Adrenal gland (tissue), 12 donors: ENCODE data around the gene MTMR10. TPM values are rescaled to one million over a fixed set of nuclear protein-coding genes. Genes with fewer than 3 reads are reported as not detected.

Source experiments
- DNase-seq, 7 donors: peaks; one replicate each; pipeline ENCODE4 v3.0.0-alpha.2; 2019 to 2020
- H3K27ac ChIP-seq, 5 donors: fragments of 200-600 bp; sonication (generic) in 4 of 5; 1 replicate in 3 of 5; 2 replicates in 2 of 5; pipeline versions ENCODE4 v1.5.1 to v1.8.0; 2016 to 2020; ENCODE audit warnings: mild to moderate bottlenecking in 1 of 5
- H3K27me3 ChIP-seq: fragments of 200-600 bp; 2 replicates; pipeline ENCODE4 v1.8.0; 2021
- H3K36me3 ChIP-seq, 2 donors: fragments of 200-600 bp; replicated peaks in 1 of 2; 1 replicate in 1 of 2; 2 replicates in 1 of 2; pipeline versions ENCODE4 v1.5.1 to v1.8.0; 2018 to 2022
- H3K4me1 ChIP-seq, 2 donors: fragments of 200-600 bp; replicated peaks in 1 of 2; 1 replicate in 1 of 2; 2 replicates in 1 of 2; pipeline versions ENCODE4 v1.5.1 to v1.8.0; 2018 to 2021
- H3K4me3 ChIP-seq, 4 donors: fragments of 200-600 bp; sonication (generic) in 3 of 4; one replicate each; pipeline ENCODE4 v1.5.1; 2016 to 2018
- H3K9me3 ChIP-seq, 3 donors: fragments of 200-600 bp; sonication (generic) in 1 of 3; replicated peaks in 1 of 3; 1 replicate in 2 of 3; 2 replicates in 1 of 3; pipeline versions ENCODE4 v1.5.1 to v1.8.0; 2016 to 2021
- POLR2A ChIP-seq, 2 donors: fragments of 450-650 bp; IDR thresholded peaks; one replicate each; pipeline ENCODE4 v1.6.1; 2017; ENCODE audit warnings: antibody characterized with exemption in 2 of 2, mild to moderate bottlenecking in 2 of 2, moderate library complexity in 1 of 2
- WGBS, 4 donors: extraction: QIAGEN DNeasy Blood & Tissue Kit in 2 of 4; methylation state at CpG; one replicate each; pipeline versions ENCODE4 v1.1.5 to v1.1.7; 2013 to 2017; 5-methylcytosine and 5-hydroxymethylcytosine counted together
- intact Hi-C, 2 donors: fragments of 100-400 bp; cut with DNase I; formaldehyde crosslinking; loops; one replicate each; pipeline versions ENCODE4 v1.14.1 to v1.15.0; 2022 to 2023
- polyA plus RNA-seq, 3 donors: library from polyadenylated mRNA; stranded (reverse); fragments of 200-250 nt in 2 of 3; fragments of 350-450 nt in 1 of 3; fragmentation: Illumina TruSeq in 1 of 3; extraction: RNeasy Lipid Tissue Mini Kit (QIAGEN cat#74804) in 1 of 3; gene quantifications; one replicate each; pipeline ENCODE4 v1.2.3, GENCODE V29; 2013 to 2014
- total RNA-seq, 9 donors: library from RNA; depleted of rRNA in 4 of 9; stranded (reverse); fragments of >200 nt in 4 of 9; fragments of 120-200 nt in 1 of 9; fragmentation: NEBNext Ultra II Directional in 1 of 9; extraction: Animal tissue kit (Norgen Biotek cat#: 25700) in 1 of 9; gene quantifications; one replicate each; pipeline versions ENCODE4 v1.1.0 to v1.2.4, GENCODE V29; 2013 to 2023
- TF ChIP-seq, protein P1 (sequence below), 6 experiments: fragments of 450-650 bp in 4 of 6; fragments of 200-600 bp in 2 of 6; sonication (generic) in 1 of 6; IDR thresholded peaks; 1 replicate in 5 of 6; 2 replicates in 1 of 6; pipeline versions ENCODE4 v1.5.1 to v1.8.0; 2016 to 2021; ENCODE audit warnings: antibody characterized with exemption in 6 of 6, mild to moderate bottlenecking in 2 of 6, moderate library complexity in 1 of 6
- donor health status: healthy with polysubstance abuse.
- donor health status: Bipolar disorder and iron deficiency.
- donor health status: DM: yes; HTN: yes; CAD: no.
- donor health status: DM: no; HTN: no; CAD: no.
- donor health status: DM: no; HTN: no; CAD: no.
- donor health status: DM: yes; HTN: yes; CAD: no.

MTMR10 gene
- total and polyA plus RNA-seq, 12 donors, result 9.2 to 42.7 (median 21.5) TPM

DNA sequence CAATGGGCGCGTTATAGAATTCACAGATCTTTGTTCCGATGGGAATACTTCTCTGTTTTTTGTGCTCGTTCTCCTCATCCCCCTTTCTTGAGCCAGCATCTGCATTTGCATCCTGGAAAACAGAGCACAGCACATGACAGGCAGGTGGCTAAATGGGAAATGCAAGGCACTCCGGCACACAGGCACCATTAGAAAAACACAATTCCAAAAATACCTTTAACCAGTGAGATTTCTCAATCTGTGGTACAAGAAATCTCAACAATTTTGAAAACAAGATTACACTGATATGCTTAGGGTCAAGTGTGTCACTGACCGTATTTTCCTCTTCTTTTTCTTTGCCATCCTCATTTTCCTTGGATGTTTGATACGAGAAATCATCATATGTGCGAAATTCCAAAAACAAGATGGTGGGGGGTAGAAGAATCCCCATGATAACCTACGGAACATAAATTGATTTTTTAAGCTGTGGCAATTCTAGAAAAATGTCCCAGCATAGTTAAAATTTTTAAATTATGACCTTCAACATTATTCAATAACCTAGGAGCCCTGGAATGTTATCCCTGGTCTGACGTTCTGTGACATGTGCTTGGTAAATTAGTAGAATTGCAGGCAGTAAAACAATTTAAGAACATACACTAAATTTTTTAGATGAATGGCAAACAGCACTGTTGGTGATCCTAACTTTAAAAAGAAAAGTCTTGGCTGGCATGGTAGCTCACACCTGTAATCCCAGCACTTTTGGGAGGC is 46.5 kb upstream of the MTMR10 start:
- WGBS, 4 donors, result 86 to 90% (median 89%) methylated on average over 10 of the region's 10 CpGs
- H3K9me3 ChIP-seq, result no peaks in the 10 kb centered on the region
- TF ChIP-seq POLR2A (IDR thresholded peaks at IDR 0.05), result no peak
- TF ChIP-seq, protein P1, sequence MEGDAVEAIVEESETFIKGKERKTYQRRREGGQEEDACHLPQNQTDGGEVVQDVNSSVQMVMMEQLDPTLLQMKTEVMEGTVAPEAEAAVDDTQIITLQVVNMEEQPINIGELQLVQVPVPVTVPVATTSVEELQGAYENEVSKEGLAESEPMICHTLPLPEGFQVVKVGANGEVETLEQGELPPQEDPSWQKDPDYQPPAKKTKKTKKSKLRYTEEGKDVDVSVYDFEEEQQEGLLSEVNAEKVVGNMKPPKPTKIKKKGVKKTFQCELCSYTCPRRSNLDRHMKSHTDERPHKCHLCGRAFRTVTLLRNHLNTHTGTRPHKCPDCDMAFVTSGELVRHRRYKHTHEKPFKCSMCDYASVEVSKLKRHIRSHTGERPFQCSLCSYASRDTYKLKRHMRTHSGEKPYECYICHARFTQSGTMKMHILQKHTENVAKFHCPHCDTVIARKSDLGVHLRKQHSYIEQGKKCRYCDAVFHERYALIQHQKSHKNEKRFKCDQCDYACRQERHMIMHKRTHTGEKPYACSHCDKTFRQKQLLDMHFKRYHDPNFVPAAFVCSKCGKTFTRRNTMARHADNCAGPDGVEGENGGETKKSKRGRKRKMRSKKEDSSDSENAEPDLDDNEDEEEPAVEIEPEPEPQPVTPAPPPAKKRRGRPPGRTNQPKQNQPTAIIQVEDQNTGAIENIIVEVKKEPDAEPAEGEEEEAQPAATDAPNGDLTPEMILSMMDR (IDR thresholded peaks at IDR 0.05), result no peak
- no peak overlapping the region for H3K27ac ChIP-seq
- H3K27me3 ChIP-seq, result no peaks in the 10 kb centered on the region
- no peaks in the 10 kb centered on the region for H3K4me1 ChIP-seq
- no peak for DNase-seq
- H3K4me3 ChIP-seq, result no peak overlapping the region
- intact Hi-C loops, result no loop called here
- H3K36me3 ChIP-seq, result no peaks in the 10 kb centered on the region

DNA sequence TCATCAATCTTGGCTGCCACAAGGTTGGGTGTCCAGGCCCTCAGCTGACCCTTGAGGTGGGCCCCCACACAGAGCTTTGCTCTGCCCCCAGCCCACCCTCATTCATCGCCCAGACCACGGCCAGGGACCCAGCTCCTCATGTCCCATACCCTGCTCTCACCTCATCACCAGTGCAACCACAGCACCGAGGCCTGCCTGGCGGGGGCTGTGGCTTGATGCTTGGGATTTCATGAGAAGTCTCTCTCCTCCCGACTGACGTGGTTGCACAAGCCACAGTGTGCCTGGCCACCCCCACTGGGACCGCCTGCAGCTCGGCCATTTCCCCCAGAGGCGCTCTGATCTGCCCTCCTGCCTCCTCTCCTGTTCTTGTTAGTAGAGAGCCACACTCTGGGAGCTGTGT is 45.4 kb upstream of the MTMR10 start:
- TF ChIP-seq, protein P1 (IDR thresholded peaks at IDR 0.05), result no peak
- TF ChIP-seq POLR2A (IDR thresholded peaks at IDR 0.05), result no peak

DNA sequence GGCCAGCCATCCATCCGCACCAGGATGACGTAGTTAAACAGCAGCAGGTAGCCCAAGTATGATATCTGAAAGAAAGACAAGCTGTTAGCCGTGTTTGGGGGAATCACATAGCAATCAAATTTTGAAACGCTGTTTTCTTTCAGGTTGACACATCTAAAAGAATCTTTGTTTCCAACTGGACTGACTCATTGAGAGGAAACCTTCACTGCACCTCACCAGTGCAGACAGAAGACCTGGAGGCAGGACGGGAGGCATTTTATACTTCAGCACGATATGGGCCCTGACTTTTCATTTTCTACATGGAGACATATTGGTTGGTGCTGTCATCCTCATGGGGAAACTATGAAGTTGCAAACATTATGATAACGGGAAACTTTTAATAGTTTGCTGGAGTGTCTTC is 44.2 kb upstream of the MTMR10 start:
- intact Hi-C loops, result no loop called here
- 77 to 94% (median 84%) methylated on average over 7 of the region's 7 CpGs for WGBS, 4 donors
- no peak for TF ChIP-seq POLR2A (IDR thresholded peaks at IDR 0.05)
- TF ChIP-seq, protein P1 (IDR thresholded peaks at IDR 0.05), result no peak
- Histone ChIP-seq H3K36me3 (no peaks in the 10 kb centered on the region), H3K27ac (no peak overlapping the region), H3K4me3 (no peak overlapping the region), H3K4me1 (no peaks in the 10 kb centered on the region), H3K27me3 (no peaks in the 10 kb centered on the region), H3K9me3 (no peaks in the 10 kb centered on the region)
- no peak for DNase-seq

More for the DNA sequence above, 45.4 kb upstream of the MTMR10 start:
- Histone ChIP-seq H3K4me1 (no peaks in the 10 kb centered on the region), H3K9me3 (no peaks in the 10 kb centered on the region), H3K36me3 (no peaks in the 10 kb centered on the region), H3K27ac (no peak overlapping the region), H3K27me3 (no peaks in the 10 kb centered on the region), H3K4me3 (no peak overlapping the region)
- no peak for DNase-seq
- intact Hi-C loops, result no loop called here
- WGBS, 4 donors, result 84 to 86% (median 85%) methylated on average over 5 to 9 of the region's 9 CpGs; no CpG with 5 or more reads in 1 of the 4 donors

DNA sequence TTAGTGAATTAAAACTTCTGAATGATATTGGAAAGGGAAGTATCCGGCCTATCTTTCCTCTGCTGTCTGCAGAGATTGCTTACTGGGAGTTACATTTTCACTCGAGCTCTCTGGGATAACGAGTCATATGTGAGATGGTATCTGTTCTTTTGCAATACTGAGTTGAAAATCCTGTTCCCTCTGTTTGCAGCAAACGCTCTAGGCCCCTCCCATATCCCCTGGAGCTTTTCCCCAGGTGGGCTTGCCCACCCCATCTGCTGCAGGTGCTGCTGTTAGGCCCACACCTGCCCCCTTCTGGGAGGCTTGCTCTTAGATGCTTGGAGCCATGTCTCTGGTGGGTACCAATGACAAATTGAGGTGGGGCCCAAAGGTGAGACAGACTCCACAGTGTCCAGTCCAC is 42.7 kb upstream of the MTMR10 start:
- WGBS, 4 donors, result 57 to 63% (median 61%) methylated on average over 4 of the region's 4 CpGs
- H3K4me3 ChIP-seq, result no peak overlapping the region
- no peaks in the 10 kb centered on the region for H3K4me1 ChIP-seq
- intact Hi-C loops, result no loop called here
- no peak overlapping the region for H3K27ac ChIP-seq
- H3K36me3 ChIP-seq, result no peaks in the 10 kb centered on the region
- H3K27me3 ChIP-seq, result no peaks in the 10 kb centered on the region
- TF ChIP-seq, protein P1 (IDR thresholded peaks at IDR 0.05), result no peak
- TF ChIP-seq POLR2A (IDR thresholded peaks at IDR 0.05), result no peak
- DNase-seq, result no peak
- no peaks in the 10 kb centered on the region for H3K9me3 ChIP-seq
